H9 (cell line): ENCODE data around the gene SEMA3E. TPM values are rescaled to one million over a fixed set of nuclear protein-coding genes. Genes with fewer than 3 reads are reported as not detected.
"Not testable (repeated sequence)": the region's sequence is repeated elsewhere in the genome, so short reads cannot be mapped to it uniquely, and the experiment has no call there.

ENCODE experiments used
- DNase-seq: peaks from one replicate; pipeline ENCODE4 v3.0.0-alpha.2; 2017
- H2AFZ ChIP-seq: one replicate; pipeline ENCODE4 v1.6.1; 2013; ENCODE audit warnings: mild to moderate bottlenecking, low read length, control low read depth, moderate library complexity
- H2AK5ac ChIP-seq: 2 replicates; pipeline ENCODE4 v1.6.1; 2013; ENCODE audit warnings: low read length, control low read depth, mixed read lengths; ENCODE audit not compliant: insufficient read length
- H2BK120ac ChIP-seq: one replicate; pipeline ENCODE4 v1.6.1; 2013; ENCODE audit warnings: low read depth, mild to moderate bottlenecking, low read length, control low read depth, inconsistent platforms; ENCODE audit not compliant: poor library complexity, severe bottlenecking
- H2BK12ac ChIP-seq: 2 replicates; pipeline ENCODE4 v1.6.1; 2013; ENCODE audit warnings: low read length, control low read depth, mixed read lengths, low read depth; ENCODE audit not compliant: insufficient read length
- H2BK15ac ChIP-seq: 2 replicates; pipeline ENCODE4 v1.6.1; 2013; ENCODE audit warnings: low read depth, low read length, control low read depth
- H2BK20ac ChIP-seq: one replicate; pipeline ENCODE4 v1.6.1; 2013; ENCODE audit warnings: low read depth, mild to moderate bottlenecking, low read length, control low read depth, inconsistent platforms; ENCODE audit not compliant: poor library complexity, severe bottlenecking
- H2BK5ac ChIP-seq: 2 replicates; pipeline ENCODE4 v1.6.1; 2013; ENCODE audit warnings: low read length, control low read depth, mixed read lengths; ENCODE audit not compliant: insufficient read length
- H3K14ac ChIP-seq: 2 replicates; pipeline ENCODE4 v1.6.1; 2013; ENCODE audit warnings: low read length, control low read depth; ENCODE audit not compliant: insufficient read depth
- H3K18ac ChIP-seq: 2 replicates; pipeline ENCODE4 v1.6.1; 2013; ENCODE audit warnings: low read depth, mild to moderate bottlenecking, mixed read lengths, low read length, control low read depth; ENCODE audit not compliant: insufficient read length
- H3K23ac ChIP-seq: 2 replicates; pipeline ENCODE4 v1.6.1; 2013; ENCODE audit warnings: low read length, control low read depth, mixed read lengths, low read depth; ENCODE audit not compliant: insufficient read length
- H3K23me2 ChIP-seq: 2 replicates; pipeline ENCODE4 v1.6.1; 2013; ENCODE audit warnings: low read depth, mild to moderate bottlenecking, mixed read lengths, low read length, control low read depth; ENCODE audit not compliant: insufficient read length, poor library complexity, severe bottlenecking
- H3K27ac ChIP-seq: 2 replicates; pipeline ENCODE4 v1.5.1; 2013; ENCODE audit warnings: low read length, control low read depth, mixed read lengths, low read depth; ENCODE audit not compliant: insufficient read length
- H3K27me3 ChIP-seq: 2 replicates; pipeline ENCODE4 v1.6.1; 2013; ENCODE audit warnings: low read length, control low read depth, inconsistent platforms; ENCODE audit not compliant: insufficient read depth
- H3K4ac ChIP-seq: 2 replicates; pipeline ENCODE4 v1.6.1; 2013; ENCODE audit warnings: low read depth, mild to moderate bottlenecking, control low read depth, inconsistent platforms, low read length, moderate library complexity
- H3K4me1 ChIP-seq: 2 replicates; pipeline ENCODE4 v1.6.1; 2013; ENCODE audit warnings: low read length, control low read depth, inconsistent platforms; ENCODE audit not compliant: insufficient read depth
- H3K4me2 ChIP-seq: 2 replicates; pipeline ENCODE4 v1.6.1; 2013; ENCODE audit warnings: low read length, control low read depth, mixed read lengths; ENCODE audit not compliant: insufficient read length, insufficient read depth
- H3K56ac ChIP-seq: 2 replicates; pipeline ENCODE4 v1.6.1; 2013; ENCODE audit warnings: low read depth, mild to moderate bottlenecking, mixed read lengths, low read length, control low read depth; ENCODE audit not compliant: insufficient read length
- H3K79me1 ChIP-seq: 2 replicates; pipeline ENCODE4 v1.6.1; 2013; ENCODE audit warnings: low read depth, mild to moderate bottlenecking, moderate library complexity, low read length, control low read depth, inconsistent platforms; ENCODE audit not compliant: insufficient read depth, poor library complexity, severe bottlenecking
- H3K79me2 ChIP-seq: 2 replicates; pipeline ENCODE4 v1.6.1; 2013; ENCODE audit warnings: low read length, control low read depth, inconsistent platforms; ENCODE audit not compliant: insufficient read depth
- H3K9ac ChIP-seq: 2 replicates; pipeline ENCODE4 v1.6.1; 2013; ENCODE audit warnings: low read length, control low read depth, mixed read lengths; ENCODE audit not compliant: insufficient read length; ENCODE audit errors: extremely low read depth
- H3K9me3 ChIP-seq: one replicate; pipeline ENCODE4 v1.6.1; 2013; ENCODE audit warnings: low read depth, low read length, inconsistent platforms; ENCODE audit not compliant: control insufficient read depth
- H3T11ph ChIP-seq: one replicate; pipeline ENCODE4 v1.6.1; 2013; ENCODE audit warnings: mild to moderate bottlenecking, low read length, control low read depth, inconsistent platforms
- H4K20me1 ChIP-seq: one replicate; pipeline ENCODE4 v1.6.1; 2013; ENCODE audit not compliant: control insufficient read depth, insufficient read length, insufficient read depth
- H4K5ac ChIP-seq: 2 replicates; pipeline ENCODE4 v1.6.1; 2013; ENCODE audit warnings: low read depth, mild to moderate bottlenecking, mixed read lengths, low read length, control low read depth; ENCODE audit not compliant: insufficient read length
- H4K8ac ChIP-seq: replicated peaks from 2 replicates; pipeline ENCODE4 v1.6.1; 2013; ENCODE audit warnings: low read length, control low read depth, mixed read lengths, low read depth; ENCODE audit not compliant: insufficient read length
- H4K91ac ChIP-seq: 2 replicates; pipeline ENCODE4 v1.6.1; 2013; ENCODE audit warnings: low read depth, mild to moderate bottlenecking, moderate library complexity, mixed read lengths, low read length, control low read depth; ENCODE audit not compliant: insufficient read length
- H3K27ac Mint-ChIP-seq, 3 experiments: 2 replicates in 2 of 3; 3 replicates in 1 of 3; pipeline ENCODE4 v1.8.0; 2020 to 2021; ENCODE audit warnings: mixed read lengths in 3 of 3, mild to moderate bottlenecking in 1 of 3, moderate library complexity in 1 of 3
- H3K27me3 Mint-ChIP-seq: 2 replicates; pipeline ENCODE4 v1.8.0; 2021; ENCODE audit warnings: low read depth, mild to moderate bottlenecking, moderate library complexity, mixed read lengths
- H3K36me3 Mint-ChIP-seq, 3 experiments: 2 replicates in 2 of 3; 3 replicates in 1 of 3; pipeline ENCODE4 v1.8.0; 2020 to 2021; ENCODE audit warnings: low read depth in 3 of 3, mixed read lengths in 3 of 3; ENCODE audit not compliant: insufficient read depth in 1 of 3
- H3K4me1 Mint-ChIP-seq, 2 experiments: 2 replicates each; pipeline ENCODE4 v1.8.0; 2020; ENCODE audit warnings: mixed read lengths in 2 of 2
- H3K4me3 Mint-ChIP-seq, 2 experiments: 2 replicates in 1 of 2; 3 replicates in 1 of 2; pipeline ENCODE4 v1.8.0; 2020 to 2021; ENCODE audit warnings: mild to moderate bottlenecking in 2 of 2, mixed read lengths in 2 of 2, moderate library complexity in 1 of 2
- H3K9me3 Mint-ChIP-seq, 2 experiments: 2 replicates in 1 of 2; 3 replicates in 1 of 2; pipeline ENCODE4 v1.8.0; 2020; ENCODE audit warnings: mild to moderate bottlenecking in 2 of 2, mixed read lengths in 2 of 2, moderate library complexity in 1 of 2
- WGBS: extraction: QIAGEN DNeasy Blood & Tissue Kit; methylation state at CpG from one replicate; pipeline ENCODE4 v1.1.7; 2013; ENCODE audit warnings: missing lambda C conversion rate, low lambda C conversion rate, mixed read lengths; ENCODE audit not compliant: insufficient read length; ENCODE audit errors: extremely low coverage; 5-methylcytosine and 5-hydroxymethylcytosine counted together
- total RNA-seq: library from RNA; stranded (reverse); gene quantifications from 2 replicates; pipeline ENCODE4 v1.2.1, GENCODE V29; 2021
- TF ChIP-seq, protein P1 (sequence below): fragments of 200-600 bp; sonication (generic); conservative IDR thresholded peaks from 3 replicates; pipeline ENCODE4 v1.8.0; 2021; ENCODE audit warnings: antibody characterized with exemption, mild to moderate bottlenecking

SEMA3E gene
- total RNA-seq, 1 experiment from 2014 or later = 0.39 TPM

DNA sequence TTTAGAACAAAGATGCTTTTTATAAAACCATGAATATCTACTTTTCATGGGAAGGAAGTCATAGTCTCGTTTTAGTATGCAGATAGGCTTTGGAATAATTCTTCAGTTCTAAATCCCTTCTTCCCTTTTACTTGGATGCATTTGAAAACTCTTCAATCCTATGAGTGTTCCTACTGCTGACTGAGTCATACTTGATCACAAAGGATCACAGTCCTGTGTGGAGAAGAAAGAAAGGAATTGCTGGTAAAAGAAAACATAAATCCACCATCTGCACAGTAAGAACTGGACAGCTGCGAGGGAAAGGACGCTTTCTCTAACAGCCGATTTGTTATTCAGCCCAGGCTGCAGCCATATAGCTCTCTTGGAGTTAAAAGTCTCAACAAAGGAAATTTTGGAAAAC, 209.9 kb downstream of the SEMA3E start:
- H3K79me2 ChIP-seq = no peaks in the 10 kb centered on the region
- H3K18ac ChIP-seq = no peak overlapping the region
- H2BK12ac ChIP-seq = no peak overlapping the region
- no peak overlapping the region for H3K14ac ChIP-seq
- H2BK5ac ChIP-seq = no peak overlapping the region
- no peaks in the 10 kb centered on the region for H3K9me3 ChIP-seq
- no peak overlapping the region for H3T11ph ChIP-seq
- peaks cover 0 to 9% (median 3%) of the 10 kb centered on the region in 3 experiments; a peak in 6 of 7 replicates for H3K36me3 Mint-ChIP-seq
- no peak overlapping the region for H3K4me2 ChIP-seq
- peaks cover 8% of the 10 kb centered on the region for H3K4me1 ChIP-seq
- H4K91ac ChIP-seq = no peak overlapping the region
- no peaks in the 10 kb centered on the region for H4K20me1 ChIP-seq
- no peak overlapping the region for H3K23ac ChIP-seq
- H3K27ac ChIP-seq = no peak overlapping the region
- no peaks in the 10 kb centered on the region for H3K27me3 ChIP-seq
- peaks cover 5 to 11% of the 10 kb centered on the region in 2 experiments; a peak in 4 of 5 replicates for H3K9me3 Mint-ChIP-seq
- H2AK5ac ChIP-seq = no peak overlapping the region
- no peak overlapping the region for H3K9ac ChIP-seq
- H4K5ac ChIP-seq = no peak overlapping the region
- H3K27me3 Mint-ChIP-seq = no peaks in the 10 kb centered on the region
- no peak for DNase-seq
- WGBS = no CpG with 5 or more reads among the region's 4 CpGs
- no peak overlapping the region for H3K4me3 Mint-ChIP-seq
- H2BK120ac ChIP-seq = no peak overlapping the region
- H4K8ac ChIP-seq = no peak overlapping the region
- no peak overlapping the region for H2AFZ ChIP-seq
- TF ChIP-seq, protein P1, sequence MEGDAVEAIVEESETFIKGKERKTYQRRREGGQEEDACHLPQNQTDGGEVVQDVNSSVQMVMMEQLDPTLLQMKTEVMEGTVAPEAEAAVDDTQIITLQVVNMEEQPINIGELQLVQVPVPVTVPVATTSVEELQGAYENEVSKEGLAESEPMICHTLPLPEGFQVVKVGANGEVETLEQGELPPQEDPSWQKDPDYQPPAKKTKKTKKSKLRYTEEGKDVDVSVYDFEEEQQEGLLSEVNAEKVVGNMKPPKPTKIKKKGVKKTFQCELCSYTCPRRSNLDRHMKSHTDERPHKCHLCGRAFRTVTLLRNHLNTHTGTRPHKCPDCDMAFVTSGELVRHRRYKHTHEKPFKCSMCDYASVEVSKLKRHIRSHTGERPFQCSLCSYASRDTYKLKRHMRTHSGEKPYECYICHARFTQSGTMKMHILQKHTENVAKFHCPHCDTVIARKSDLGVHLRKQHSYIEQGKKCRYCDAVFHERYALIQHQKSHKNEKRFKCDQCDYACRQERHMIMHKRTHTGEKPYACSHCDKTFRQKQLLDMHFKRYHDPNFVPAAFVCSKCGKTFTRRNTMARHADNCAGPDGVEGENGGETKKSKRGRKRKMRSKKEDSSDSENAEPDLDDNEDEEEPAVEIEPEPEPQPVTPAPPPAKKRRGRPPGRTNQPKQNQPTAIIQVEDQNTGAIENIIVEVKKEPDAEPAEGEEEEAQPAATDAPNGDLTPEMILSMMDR = no peak
- H3K23me2 ChIP-seq = no peaks in the 10 kb centered on the region
- H3K4me1 Mint-ChIP-seq = peaks cover 25 to 37% of the 10 kb centered on the region in 2 experiments
- no peak overlapping the region for H3K56ac ChIP-seq
- H2BK15ac ChIP-seq = no peak overlapping the region
- H2BK20ac ChIP-seq = no peak overlapping the region
- H3K79me1 ChIP-seq = no peaks in the 10 kb centered on the region
- H3K27ac Mint-ChIP-seq = peak overlapping the region in 1 of 3 experiments; percentile 18; a peak in 2 of 7 replicates
- H3K4ac ChIP-seq = no peak overlapping the region

DNA sequence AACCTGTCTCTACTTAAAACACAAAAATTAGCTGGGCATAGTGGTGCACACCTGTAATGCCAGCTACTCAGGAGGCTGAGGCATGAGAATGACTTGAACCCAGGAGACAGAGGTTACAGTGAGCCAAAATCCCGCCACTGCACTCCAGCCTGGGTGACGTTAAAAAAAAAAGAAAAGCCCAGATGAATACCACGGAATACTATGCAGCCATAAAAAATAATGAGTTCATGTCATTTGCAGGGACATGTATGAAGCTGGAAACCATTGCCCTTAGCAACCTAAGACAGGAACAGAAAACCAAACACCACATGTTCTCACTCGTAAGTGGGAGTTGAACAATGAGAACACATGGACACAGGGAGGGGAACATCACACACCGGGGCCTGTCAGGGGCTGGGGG, 218.7 kb downstream of the SEMA3E start:
- H3K27ac Mint-ChIP-seq = peak overlapping the region in 2 of 3 experiments; percentile 16 to 60; a peak in 1 of 7 replicates

More for the DNA sequence above, 218.7 kb downstream of the SEMA3E start:
- not testable (repeated sequence) for H2BK15ac ChIP-seq, H4K20me1 ChIP-seq, H3K9ac ChIP-seq, H3K4me1 ChIP-seq, H2BK20ac ChIP-seq, H4K8ac ChIP-seq, H3K9me3 ChIP-seq, H3K79me1 ChIP-seq, H3K4me3 Mint-ChIP-seq, H3K14ac ChIP-seq, H3T11ph ChIP-seq, H3K56ac ChIP-seq, H3K4ac ChIP-seq, H3K27me3 Mint-ChIP-seq, H2AK5ac ChIP-seq, H3K79me2 ChIP-seq, H2AFZ ChIP-seq, H3K18ac ChIP-seq, H3K27me3 ChIP-seq, H3K27ac ChIP-seq, H3K4me2 ChIP-seq, H3K36me3 Mint-ChIP-seq, H2BK120ac ChIP-seq, H4K91ac ChIP-seq, H3K9me3 Mint-ChIP-seq, H4K5ac ChIP-seq, H3K23ac ChIP-seq, H3K23me2 ChIP-seq, DNase-seq, H2BK5ac ChIP-seq, H2BK12ac ChIP-seq
- WGBS = no CpG with 5 or more reads among the region's 5 CpGs
- peaks cover 32 to 49% of the 10 kb centered on the region in 2 experiments for H3K4me1 Mint-ChIP-seq
